Choroid plexus epithelial cell (primary cell): ENCODE measurements around the gene MEIS3.

ENCODE experiments used
- DNase-seq: peaks from one replicate; pipeline ENCODE4 v3.0.0-alpha.2; 2010; ENCODE audit warnings: low read depth
- H3K4me3 ChIP-seq: 2 replicates; pipeline ENCODE4 v1.5.1; 2011; ENCODE audit warnings: low read depth, mild to moderate bottlenecking, control low read depth, low read length, moderate library complexity
- CTCF ChIP-seq: conservative IDR thresholded peaks from 2 replicates; pipeline ENCODE4 v1.5.1; 2011; ENCODE audit warnings: low read depth, mild to moderate bottlenecking, control low read depth, inconsistent platforms, low read length, moderate library complexity

Gene MEIS3

GRCh38 chr19:47419030-47419783 lies at the start of gene MEIS3:
TSS of gene MEIS3 (minus strand) at chr19:47419527. CDS start at chr19:47419081, 446 bp downstream.
- H3K4me3 ChIP-seq = peak within 1 kb of the TSS; percentile 54
- TF ChIP-seq CTCF = no peak
- no peak for DNase-seq

- TF ChIP-seq CTCF = no peak
- DNase-seq = no peak
- no peak overlapping the region for H3K4me3 ChIP-seq
Observed at GRCh38 chr19:47467914-47468313, 48.6 kb upstream of the MEIS3 start.

- TF ChIP-seq CTCF = no peak
- DNase-seq = no peak
Observed at GRCh38 chr19:47465957-47466356, 46.6 kb upstream of the MEIS3 start.

DNA sequence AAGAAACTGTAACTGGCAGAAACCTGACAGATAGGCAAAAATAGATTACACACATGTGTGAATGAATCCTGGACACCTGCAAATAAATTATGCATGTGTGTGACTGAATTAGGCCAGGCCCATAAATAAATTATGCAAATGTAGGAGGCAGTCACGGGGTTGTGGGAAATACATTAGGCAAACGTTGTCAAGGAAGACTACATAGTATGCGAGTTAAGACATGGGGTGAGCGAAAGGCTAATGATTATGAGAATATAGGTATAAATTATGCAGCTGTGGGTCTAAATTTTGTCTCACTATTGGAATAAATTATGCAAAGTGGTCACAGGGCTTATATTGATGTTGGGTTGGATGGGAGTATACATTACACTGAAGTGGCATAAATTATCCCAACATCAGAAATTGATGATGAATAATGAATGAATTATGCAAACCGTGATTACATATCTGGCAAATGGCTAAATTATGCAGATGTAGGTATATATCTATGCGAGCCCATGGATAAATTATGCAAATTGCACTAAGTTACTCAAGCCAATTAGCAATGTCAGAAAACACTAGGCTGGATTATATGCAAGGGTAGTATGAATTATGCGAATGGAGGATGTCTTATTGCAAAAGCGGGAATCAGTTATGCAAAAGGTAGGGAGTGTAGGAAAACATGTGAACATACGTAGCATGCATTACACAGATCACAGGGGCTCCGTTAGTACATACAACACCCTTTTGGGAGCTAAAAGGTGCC lies 45.5 kb upstream of the MEIS3 start:
- H3K4me3 ChIP-seq = no peak overlapping the region
- no peak for TF ChIP-seq CTCF
- DNase-seq = no peak

More at GRCh38 chr19:47465957-47466356, 46.6 kb upstream of the MEIS3 start:
- no peak overlapping the region for H3K4me3 ChIP-seq

GRCh38 chr19:47461876-47462275 lies 42.5 kb upstream of the MEIS3 start:
- no peak overlapping the region for H3K4me3 ChIP-seq
- DNase-seq = no peak
- TF ChIP-seq CTCF = no peak

DNA sequence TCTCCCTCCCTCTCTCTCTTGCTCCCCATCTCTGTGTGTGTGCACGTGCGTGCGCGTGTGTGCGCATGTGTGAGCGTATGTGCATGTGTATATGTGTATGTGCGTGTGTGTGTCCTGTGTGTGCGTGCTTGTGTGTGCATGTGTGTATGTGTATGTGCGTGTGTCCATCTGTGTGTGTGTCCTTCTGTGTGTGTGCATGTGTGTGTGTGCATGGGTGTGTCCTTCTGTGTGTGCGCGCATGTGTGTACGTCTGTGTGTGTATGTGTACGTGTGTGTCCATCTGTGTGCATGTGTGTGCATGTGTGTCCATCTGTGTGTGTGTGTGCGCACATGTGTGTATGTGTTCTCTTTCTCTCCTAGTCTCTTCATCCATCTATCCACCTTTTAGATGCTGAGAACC lies 40.1 kb upstream of the MEIS3 start:
- no peak for DNase-seq
- no peak for TF ChIP-seq CTCF
- H3K4me3 ChIP-seq = no peak overlapping the region
